GM18858 (cell line): Measurements from ENCODE around the gene ELP1.

Source experiments
- ATAC-seq: cut with Tn5 transposase; IDR thresholded peaks from one replicate; pipeline ENCODE4 v1.9.1; 2021; ENCODE audit not compliant: unreplicated experiment

ELP1 gene

DNA sequence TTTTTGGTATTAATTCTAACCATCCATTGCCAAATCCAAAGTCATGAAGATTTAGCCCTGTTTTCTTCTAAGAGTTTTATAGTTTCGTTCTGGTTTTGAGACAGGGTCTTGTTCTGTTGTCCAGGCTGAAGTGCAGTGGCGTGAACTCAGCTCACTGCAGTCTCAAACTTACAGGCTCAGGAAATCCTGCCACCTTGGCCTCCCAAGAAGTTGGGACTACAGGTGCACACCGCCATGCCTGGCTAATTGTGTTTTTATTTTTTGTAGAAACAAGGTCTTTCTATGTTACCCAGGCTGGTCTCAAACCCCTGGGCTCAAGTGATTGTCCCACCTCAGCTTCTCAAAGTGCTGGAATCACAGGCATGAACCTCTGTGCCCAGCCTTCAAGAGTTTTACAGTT is 50.8 kb downstream of the ELP1 start:
- ATAC-seq = no peak

DNA sequence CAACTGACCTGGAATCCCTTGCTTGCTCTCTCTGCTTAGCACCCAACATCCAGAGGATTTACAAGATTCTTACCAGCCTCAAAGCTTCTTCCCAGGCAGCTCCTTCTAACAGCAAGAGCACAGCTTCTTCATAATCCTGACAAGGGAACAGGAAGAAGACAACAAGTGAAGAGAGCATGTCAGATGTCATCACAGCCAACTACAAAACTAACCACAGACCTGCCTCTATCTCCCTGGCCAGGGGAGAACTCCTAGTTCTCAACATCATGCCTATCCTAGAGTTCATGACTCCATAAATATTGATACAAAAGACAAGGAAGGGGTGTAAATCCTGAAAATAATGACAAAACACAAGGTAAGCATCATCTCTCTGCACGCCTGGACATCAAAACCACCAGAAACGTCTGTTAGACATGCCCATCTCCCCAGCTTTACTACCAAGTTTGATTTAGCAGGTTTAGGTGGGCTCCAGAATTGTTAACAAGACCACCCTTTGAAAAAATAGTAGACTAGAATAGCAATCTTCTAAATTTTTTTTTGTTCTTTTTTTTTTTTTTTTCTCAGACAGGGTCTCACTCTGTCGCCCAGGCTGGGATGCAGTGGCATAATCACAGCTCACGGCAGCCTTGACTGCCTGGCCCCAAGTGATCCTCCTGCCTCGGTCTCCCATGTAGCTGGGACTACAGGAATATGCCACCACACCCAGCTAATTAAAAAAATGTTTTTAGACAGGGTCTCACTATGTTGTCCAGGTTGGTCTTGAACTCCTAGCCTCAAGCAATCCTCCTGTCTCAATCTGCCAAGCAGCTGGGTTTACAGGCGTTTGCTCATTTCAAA is 51.7 kb downstream of the ELP1 start:
- no peak for ATAC-seq

DNA sequence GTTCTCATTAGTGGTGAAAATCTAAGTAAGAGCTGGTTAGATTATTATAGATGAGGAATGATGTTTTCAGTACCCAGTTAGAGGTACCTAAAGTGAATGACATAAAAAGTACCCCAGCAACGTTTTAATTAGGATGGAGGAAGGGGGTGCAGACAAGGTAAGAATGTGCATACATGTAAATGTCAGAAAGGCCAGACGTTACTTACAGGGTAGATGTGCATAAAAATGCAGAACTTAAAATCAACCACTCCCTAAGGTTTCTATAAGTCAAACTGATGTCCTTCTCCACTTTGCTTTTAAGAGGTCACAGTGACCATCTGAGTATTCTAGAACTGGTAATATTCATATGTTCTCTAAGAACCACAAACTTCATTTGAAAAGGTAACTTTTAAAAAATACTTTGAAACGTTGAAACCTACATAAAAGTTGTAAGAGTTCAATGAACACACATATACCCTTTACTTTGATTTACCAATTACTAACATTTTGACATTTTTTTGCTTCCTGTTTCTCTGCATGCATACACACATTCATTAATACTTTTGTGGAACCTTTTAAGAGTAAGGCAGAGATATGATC is 53.1 kb downstream of the ELP1 start:
- no peak for ATAC-seq

DNA sequence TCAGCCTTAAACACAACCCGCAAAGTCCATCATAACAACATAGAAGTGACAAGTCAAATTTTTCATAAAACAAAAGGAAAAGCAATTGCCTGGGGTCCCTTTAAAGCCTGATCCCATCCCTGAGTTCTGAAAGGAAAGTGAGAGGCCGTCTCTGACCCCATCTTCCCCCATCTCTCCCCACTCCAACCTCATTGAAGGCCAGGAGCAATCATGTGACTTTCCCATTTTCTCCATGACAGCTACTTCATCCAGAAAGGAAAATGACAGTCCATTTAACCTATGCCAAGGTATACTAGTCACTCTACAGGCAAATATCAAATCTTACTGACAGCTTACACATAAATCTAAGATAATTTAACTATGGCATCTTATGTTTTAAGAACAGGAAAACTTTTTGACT is 56.4 kb downstream of the ELP1 start:
- ATAC-seq = no peak

DNA sequence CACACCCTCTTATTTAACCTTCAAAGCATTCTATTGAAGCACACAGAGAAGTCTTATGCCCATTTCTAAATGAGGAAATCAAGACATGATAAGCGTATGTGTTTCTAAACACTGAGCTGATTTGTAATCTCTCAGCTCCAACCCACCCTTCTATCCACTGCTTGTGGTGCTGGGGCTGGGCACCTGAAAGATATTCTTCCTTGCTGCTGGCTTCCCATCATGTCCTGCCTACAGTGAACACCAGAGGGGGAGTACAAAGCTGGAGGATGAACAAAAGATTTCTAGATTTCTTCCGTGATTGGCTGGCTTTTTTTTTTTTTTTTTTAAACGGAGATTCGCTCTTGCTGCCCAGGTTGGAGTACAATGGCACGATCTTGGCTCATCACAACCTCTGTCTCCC is 57.5 kb downstream of the ELP1 start:
- no peak for ATAC-seq

DNA sequence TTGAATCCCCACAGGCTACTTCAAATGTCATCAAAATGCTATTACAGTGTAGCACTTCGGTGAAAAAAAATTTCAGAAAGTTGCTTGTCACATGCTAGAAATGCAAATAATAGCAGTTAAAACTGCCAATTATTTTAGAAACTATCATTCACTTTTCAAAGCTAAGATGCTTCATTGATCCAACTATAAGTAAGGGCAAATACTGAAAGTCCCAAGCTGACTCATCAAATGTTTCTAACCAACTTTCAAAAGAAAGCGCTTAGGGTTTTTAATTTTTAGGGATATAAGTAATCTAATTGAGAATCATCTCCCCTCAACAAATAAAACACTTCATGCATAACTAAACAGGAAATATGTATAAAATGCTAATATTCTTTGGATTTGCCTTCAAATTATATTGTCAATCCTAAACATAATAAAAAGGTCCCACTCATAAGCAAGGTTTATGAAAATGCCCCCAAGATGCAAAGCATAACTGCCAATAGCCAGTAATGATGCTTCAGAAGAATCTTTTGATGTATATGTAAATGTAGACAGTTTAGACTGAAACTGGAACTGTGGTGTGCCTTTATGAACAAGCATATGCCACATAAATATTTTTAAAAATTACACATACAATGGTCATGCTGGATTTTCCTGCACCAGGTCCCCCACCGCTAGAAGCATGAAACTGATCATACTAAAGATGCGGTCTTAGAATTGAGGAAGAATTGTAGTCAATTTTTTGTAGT is 59.7 kb downstream of the ELP1 start:
- no peak for ATAC-seq

DNA sequence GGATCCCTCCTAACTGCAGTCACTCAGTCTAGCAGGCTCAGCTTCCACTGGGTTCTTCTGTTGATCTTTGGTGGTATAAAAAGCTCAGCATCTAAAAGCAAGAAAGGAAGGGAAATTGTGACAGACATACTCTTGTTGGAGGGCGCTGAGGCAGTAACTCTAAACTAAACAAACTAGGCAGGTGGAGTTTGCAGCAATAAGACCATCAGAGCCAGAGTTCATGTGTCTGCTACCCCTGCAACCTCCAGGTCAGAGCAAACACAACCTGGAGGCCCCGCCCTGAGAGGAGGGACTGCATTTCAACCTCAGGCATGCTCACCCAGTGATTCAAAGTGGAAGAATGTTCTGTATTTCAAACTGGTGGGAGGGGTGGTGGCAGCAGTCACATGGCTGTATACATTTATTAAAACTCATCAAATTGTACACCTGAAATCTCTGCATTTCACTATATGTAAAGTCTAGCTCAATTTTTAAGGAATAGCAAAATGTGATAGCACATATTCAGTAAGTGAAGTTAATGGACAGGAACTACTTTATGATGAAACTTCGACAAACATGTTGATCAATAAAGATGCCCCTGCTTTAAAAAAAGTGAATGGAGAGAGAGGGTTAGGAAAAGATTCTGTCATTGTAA is 64.7 kb downstream of the ELP1 start:
- ATAC-seq = no peak

DNA sequence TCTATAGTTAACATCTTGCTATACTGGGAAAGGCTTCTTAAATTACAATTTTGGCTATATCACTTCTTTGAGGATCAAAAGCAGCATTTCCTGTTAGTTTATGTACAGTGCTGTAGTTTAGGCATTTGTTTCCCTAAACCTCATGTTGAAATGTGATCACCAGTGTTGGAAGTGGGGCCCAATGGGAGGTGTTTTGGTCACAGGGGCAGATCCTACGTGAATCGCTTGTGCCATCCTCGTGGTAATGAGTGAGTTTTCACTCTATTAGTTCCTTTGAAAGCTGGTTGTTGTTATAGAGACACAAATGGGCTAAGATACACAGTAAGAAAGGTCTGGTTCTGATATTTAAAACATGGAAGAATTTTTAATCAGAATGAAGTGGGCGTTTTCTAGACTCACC is 66.1 kb downstream of the ELP1 start:
- ATAC-seq = no peak

DNA sequence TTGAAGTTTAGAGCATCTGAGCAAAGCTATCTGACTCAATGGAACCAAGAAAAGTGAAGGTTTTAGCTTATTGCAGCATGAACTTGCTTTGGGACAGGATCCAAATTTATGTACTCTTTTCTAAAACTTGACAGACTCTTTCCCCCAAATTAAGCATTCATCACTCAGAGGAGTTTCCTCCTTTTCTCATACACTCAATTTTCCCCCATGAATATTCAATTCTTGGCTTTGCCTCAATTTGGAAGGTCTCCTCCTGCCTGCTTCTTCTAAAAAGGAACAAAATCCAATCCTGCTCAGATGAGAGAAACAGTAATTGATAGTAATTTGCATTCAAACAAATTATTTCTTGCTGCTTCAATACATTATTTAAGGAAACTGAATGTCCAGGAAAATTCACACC is 66.8 kb downstream of the ELP1 start:
- no peak for ATAC-seq

DNA sequence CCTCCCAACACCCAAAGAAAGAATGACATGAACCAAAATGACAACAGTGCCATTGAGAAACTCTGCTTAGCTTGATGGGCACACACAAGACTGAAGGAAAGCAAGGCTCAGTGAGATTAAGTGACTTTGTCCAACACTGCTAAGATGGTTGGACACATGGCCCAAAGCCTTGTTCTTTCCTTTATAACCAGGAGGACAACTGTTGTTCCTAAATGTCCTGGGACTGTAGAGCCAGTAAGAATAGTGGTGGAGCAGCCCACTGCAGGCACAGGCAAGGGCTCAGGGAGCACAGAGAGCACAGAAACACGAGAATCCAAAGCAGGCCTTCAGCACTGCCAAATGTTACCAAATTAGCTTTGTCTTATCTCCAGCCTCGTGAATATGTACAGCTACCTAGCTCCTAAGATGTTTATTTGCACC is 67.9 kb downstream of the ELP1 start:
- ATAC-seq = no peak

DNA sequence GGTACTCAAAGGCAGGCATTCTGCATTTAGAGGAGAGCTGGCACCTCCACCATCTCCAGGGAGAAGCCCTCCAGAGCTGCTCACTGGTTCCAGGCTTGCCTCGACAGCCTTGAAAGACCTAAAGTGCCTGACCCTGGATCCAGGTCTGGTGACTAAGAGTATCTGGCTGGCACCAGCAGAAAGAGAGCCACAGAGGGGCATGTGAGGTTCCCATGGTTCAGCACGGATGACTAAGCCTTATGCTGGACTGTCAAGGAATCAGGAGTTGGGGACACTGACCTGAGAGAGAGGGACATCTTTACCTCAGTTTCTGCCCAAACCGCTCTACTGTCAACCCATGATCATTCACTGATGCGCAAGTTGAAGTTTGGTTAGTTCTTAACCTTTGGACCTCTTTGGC is 68.9 kb downstream of the ELP1 start:
- no peak for ATAC-seq

DNA sequence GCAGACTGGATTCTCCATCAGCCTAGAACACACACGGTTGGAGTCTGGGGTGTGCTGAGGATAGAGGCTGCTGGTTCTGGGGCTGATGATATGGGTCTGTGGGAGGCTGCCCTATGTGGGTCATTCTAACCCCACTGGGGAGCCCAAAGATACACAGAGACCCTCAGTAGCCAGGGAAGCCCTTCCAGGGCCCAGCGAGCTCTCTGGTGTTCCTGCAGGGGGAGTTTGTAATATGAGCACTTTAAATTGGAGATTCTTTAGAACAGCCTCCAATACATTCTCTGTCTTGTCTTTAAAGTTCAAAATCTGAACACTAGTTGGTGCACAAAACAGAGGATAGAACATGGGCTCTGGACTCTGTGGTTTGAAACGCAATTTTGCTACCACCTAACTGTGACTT is 69.5 kb downstream of the ELP1 start:
- no peak for ATAC-seq

DNA sequence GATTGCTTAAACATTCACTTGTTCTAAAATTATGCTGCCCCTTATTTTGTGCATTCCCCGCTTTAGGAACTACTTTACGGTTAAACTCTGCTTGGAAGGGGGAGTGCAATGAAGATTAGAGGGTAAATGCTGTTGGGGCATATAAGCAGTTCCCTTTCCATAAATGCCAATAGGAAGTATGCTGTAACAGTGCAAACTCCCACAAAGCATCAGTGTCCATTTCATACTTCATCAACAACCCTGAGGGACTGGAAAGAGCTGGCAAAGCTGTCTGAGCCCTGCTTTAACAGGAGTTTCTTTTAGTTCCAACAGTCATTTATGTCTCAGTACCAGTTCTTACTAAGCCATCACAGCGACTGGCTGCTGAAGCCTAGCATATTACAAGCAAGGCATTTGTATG is 70.0 kb downstream of the ELP1 start:
- no peak for ATAC-seq

DNA sequence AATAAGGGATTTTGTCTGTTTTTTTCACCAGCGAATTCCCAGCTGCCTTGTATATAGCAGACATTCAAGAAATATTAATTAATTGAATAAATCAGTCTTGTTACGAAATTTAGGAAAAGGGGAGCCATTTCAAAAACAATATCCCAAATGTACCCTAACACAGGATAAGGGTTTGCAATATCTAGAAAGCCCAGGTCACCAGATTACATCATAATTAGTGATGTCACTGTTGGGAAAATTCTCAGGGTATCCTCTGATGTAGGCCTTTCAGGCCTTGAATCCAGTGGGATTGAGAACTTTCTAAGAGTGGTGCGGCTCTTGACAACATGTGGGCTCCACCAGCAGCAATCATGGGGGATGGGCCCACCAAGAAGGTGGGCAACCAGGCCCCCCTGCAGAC is 71.9 kb downstream of the ELP1 start, which contains the start of gene ACTL7A:
TSS of gene ACTL7A (plus strand) at position 270 of the 400 bp plus-strand sequence. CDS start at position 327, 57 bp downstream.
- ATAC-seq = no peak

DNA sequence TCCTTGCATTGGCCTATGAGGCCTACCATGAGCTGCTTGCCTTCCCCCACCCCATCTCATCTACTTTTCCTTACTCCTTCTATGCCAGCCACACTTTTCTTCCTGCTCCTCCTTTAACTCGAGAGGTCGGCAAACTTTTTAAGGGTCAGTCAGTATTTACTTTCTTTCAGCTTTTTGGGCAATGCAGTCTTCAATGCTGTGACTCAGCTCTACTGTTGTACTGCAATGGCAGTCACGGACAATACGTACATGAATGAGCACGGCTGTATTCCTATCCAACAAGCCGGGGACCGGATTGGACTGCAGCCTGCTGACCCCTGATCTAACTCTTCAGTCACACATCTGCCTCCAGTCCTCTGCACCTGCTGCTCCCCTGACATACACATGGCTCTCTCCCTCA is 72.5 kb downstream of the ELP1 start:
- no peak for ATAC-seq

DNA sequence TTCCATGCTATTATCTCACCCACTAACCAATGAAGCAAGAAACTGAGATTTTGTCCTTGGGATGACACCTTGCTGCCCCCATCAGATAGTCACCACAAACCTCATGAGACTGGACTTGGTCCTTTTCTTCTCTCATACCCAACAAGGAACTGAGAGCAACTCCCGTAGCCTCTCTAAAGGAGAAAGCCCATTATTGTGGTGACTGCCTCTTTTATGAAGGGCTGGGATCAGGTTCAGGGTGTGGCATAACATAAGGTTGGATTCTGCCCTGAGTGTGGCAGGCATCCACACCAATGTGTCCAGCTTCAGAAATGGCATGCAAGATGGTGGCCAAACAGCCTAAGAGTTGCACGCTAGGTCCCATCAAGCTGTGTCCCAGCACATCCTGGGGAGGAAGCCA is 73.2 kb downstream of the ELP1 start:
- no peak for ATAC-seq

DNA sequence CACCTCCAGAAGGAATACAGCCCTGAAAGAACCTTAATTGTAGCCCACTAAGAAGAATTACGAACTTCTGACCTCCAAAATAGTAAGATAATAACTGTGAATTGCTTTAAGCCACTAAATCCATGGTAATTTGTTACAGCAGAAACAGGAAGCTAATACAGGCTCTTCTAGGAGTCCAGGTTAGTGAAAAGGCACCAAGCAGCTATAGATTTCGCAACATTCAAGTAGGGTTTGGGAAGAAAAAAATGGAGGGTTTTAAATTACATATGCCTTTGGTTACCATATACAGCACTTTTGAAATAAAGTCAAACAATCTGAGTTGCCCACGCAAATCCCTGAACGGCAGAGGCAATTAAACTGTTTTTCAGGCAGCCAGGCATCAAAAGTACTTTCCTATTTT is 73.6 kb downstream of the ELP1 start:
- no peak for ATAC-seq

DNA sequence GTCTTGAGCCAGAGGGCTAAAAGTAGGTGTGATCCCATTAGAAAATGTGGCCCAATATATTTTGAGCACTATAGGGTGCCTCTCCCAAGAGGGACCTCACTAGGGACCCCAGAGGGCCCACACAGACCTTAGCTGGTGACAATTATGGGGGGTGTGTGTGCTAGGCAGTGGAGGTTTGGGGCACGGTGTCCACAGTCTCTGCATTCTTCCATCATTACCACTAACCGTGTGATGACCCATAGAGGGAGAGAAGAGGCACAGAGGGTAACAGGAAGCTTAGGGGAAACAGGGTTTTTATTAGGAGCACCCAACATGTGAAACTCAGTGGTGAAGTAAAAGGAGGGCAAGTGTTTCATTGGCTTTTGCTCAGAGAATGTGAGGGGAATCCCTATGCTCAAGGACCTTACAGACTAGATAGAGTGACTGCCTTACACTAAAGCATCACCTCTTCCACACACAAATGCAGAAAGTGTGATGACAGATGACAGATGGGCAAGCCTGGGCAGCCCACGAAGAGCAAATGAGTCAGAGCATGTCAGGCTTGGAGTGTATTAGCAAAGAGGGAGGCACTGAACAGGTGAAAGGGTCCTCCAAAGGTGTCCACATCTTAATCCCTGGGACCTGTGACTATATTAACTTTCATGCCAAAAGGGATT is 74.3 kb downstream of the ELP1 start:
- ATAC-seq = peak; percentile 67

DNA sequence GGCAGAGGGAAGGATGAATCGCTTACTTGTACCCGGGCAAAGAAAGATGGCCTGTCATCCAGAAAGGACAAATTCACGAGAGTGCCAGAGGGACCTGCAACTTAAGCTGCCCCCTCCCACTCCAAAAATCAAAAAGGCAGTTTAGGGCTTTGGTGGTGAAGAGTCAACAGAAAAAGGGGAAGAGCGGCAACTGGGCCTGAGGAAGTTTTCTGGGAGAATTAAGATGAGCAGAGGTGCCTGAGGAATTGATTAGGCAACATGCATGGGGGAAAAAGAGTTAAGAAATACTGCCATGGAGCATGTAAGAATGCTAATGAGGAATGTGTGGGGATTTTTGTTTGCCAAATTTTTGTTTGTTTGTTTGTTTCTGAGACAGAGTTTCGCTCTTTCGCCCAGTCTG is 76.4 kb downstream of the ELP1 start:
- ATAC-seq = no peak

DNA sequence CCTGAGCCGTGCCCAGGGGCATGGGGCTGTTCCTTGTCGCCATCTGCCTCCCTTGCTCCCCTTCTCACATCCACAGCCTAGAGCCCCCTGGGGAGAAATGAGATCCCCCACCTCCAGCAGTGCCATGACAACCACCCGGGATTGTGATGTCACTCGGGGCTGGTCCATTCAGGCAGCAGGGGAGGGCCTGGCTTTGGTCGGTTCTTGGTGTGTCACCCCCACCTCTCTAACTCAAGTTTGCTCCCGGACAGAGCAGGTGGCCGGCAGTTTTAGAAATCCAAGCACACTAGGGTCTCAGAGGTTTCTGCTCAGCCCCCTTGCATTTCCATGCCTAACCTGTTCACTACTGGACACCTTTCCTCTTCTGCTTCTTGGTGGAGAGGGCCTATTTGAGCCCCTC is 78.0 kb downstream of the ELP1 start, which contains the start of gene ACTL7B:
TSS of gene ACTL7B (minus strand) at position 99 of the 400 bp plus-strand sequence. CDS start at position 43, 56 bp downstream.
- no peak for ATAC-seq

DNA sequence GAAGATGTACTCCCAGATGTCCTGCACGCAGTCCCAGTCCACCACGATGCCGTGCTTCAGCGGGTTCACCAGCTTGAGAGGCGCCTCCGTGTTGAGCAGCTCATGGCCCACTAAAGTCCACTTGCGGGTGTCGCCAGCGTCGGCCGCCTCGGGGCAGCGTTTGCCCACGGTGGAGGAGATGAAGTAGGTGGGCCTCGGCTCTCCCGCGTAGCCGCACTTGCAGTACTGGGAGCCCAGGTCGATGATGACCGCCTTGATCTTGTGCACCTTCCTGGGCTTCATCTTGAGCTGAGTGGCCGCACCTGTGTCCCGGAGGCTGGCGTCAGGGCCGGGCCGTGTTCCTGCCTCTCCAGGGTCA is 78.4 kb downstream of the ELP1 start:
- no peak for ATAC-seq
